Glomerular visceral epithelial cell (primary cell): Measurements from ENCODE around the gene TARS3.
A peak's percentile ranks its signal among the peaks of the same experiment; 100 is the strongest.

ENCODE experiments used
- DNase-seq: peaks from one replicate; pipeline ENCODE4 v3.0.0-alpha.2; 2016; ENCODE audit errors: extremely low spot score

Gene TARS3

DNA sequence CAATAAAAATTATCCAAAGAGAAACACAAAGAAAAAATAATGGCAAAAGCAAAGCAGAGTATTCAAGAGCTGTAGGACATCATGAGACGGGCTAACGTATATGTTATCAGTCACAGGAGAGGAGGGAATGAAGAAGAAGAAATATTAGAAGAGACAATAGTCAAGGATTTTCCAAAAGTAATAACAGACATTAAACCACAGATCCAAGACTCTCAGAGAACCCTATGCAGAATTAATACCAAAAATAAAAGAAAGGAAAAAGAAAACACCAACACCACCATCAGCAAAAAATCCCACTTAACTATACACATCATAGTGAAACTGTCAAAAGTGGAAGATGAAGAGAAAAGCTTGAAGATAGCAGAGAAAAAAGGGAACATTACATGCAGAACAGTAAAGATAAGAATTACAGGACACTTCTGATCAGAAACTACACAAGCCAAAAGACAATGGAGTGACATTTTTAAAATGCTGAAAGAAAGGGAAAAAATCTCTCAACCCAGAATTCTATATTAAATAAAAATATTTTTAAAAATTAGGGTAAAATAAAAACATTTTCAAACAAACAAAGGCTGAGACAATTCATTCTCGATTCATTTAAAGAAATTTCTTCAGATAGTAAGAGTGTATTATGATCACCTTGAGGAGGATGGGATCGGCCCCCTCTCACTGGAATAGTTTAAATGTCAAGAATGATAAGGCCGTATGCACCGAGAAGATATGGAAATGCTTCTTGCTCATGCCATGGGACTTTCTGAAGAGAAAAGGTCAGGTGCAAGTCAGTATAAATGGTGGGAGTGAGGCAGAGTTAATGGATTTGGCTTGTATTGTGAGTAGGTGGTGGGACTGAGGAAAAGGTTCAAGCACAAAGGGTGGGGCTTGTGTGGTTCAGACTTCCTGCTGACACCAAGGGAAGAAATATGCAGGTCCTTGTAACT is 100.6 kb downstream of the TARS3 start:
- DNase-seq, result no peak

GRCh38 chr15:101621961-101622360 is 102.3 kb downstream of the TARS3 start:
- no peak for DNase-seq

GRCh38 chr15:101620671-101621070 is 103.6 kb downstream of the TARS3 start:
- no peak for DNase-seq

DNA sequence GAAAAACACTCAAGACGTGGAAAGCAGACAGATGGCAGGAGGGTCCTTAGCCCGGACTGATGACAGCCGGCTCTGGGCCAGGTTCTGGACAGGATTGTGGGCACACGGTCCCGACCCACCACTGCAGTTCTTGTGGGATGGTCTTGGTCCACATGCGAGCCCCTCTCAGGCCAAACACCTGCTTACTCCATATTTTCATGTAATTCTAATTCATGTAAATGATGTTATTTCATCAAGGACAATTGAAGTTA is 104.7 kb downstream of the TARS3 start:
- no peak for DNase-seq

- DNase-seq, result no peak
Observed at GRCh38 chr15:101618851-101619614, 105.2 kb downstream of the TARS3 start.

- DNase-seq, result no peak
Observed at GRCh38 chr15:101618076-101618475, 106.2 kb downstream of the TARS3 start.

DNA sequence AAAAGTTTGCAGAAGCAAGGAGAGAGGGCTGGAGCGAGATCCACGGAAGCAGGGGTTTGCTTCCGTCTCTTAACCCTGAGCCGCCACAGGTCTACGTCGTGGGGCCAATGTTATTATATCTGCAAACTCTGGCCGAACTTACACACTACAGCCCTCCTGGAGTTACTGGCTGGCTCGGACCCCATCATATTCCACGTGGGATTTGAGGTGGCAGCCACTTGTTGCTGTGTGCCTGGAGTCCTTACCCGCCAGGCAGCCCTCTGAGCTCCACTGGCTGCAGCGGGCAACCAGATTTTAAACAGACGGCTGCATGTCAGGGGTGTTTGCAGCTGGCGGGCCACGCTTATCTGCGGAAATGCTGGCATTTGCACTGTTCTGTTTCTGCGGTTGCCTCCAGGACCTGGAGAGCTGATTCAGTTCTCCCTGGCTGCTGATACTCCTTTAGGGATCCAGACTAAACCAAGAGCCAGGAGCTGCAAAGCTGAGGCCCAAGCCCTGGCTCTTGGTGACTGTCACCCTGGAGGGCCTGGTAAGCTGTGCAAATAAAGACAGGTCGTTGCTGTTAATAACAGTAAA is 106.8 kb downstream of the TARS3 start:
- DNase-seq, result no peak

DNA sequence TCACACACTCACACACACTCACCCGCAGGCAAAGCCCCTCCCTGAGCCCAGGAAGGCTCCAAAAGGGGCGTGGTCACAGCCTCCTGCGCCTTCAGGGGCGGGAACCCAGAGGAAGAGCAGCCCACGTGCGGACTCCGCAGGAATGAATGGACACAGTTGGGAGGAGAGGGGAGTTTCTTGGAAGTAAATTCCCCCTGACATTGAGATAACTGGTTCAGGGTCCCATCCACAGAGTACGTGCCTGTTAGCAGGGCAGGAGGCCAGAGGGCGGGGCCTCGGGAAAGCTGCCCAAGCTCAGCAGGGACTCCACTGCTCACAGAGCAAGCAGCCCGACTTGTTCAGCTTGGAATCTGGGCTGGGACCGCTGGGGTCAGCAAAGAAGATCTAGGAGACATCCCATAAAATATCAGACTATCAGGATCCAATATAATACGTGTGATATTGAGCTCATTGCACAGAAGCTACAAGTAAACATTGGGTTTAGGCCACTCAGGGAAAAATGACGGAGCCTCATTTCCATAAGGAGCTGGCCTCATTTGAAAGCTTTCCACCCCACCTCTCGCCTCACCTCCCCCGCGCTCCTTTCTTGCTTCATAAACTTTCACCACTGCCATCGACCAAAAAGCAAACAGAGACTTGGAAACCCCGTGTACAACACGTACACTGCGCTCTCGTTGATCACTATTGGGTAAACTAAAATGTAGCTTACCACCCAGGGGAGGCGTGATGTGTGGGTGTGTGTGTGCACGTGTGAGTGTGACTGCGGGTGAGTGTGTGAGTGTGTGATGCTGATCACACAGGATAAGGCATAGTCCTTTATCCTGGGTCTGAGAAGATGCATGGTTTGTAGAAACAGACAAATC is 108.1 kb downstream of the TARS3 start:
- DNase-seq, result peak; percentile 13

DNA sequence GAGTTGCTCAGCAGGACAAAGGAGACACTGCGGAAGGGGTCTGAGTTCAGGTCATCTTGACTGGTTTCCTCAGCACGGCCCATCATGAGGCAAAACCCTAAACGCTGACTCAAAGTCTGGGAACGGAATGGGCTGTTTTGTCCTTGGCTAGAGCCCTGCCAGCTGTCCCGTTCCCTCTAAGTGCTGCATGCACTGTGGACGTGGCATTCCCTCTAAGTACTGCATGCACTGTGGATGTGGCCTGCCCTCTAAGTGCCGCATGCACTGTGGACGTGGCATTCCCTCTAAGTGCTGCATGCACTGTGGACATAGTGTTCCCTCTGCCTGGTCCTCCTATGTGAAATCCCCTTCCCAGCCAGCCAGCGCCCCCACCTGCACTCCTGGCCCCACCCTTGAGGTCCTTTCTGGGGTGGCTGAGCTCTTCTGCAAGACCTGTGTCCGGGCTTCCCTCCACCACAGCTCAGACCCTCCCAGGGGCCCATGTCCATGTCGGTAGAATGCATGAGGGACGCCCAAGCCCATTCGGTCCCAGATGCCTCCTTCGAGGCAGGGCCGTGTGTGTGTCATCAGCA is 108.8 kb downstream of the TARS3 start:
- no peak for DNase-seq

DNA sequence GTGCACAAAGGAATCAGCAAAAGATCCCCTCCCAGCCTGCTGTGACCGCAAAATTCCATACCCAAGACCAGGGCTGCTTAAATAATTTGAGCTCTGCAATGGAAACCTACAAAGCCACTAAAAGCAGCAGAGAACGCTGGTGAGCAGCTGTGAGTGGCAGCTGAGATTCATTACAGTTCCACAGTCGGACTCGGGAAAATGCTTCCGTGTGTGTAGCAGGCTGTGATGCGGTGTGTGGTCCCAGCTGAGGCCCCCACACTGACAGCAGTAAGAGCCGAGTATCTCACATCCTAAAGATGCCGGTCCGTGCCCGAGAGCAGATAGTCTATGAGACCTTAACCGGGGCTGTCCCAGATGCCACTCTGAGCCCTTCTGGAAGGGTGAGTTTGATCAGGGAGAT is 109.5 kb downstream of the TARS3 start:
- no peak for DNase-seq

DNA sequence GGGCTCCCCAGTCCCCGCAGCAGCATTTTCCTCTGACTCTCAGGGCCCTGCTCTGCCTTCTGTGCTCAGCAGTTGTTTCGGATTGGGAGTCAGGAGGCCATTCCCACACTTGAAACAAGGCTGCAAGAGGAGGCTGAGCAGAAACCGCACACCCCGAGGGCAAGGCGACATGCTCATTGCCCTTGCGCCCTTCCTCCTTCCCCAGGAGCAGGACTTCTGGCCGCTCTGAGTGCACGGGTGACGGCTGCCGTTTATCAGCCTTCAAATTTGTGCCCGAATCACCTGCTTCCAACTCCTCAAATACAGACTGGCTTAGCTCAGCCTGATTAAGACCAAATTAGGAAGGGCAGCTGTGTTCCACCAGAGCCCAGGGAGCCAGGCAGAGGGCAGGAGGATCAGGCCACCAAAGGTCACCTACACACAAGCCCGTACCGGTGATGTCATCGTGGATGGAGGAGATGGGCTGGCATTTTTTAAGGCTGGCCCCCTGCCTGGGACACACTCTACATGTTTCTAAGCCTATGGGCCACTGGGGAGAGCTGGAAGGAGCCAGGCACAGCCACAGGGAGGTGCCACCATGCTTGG is 110.2 kb downstream of the TARS3 start:
- no peak for DNase-seq

- DNase-seq, result peak; percentile 23
Observed at GRCh38 chr15:101613130-101614000, 110.9 kb downstream of the TARS3 start.

- DNase-seq, result no peak
Observed at GRCh38 chr15:101612676-101613075, 111.6 kb downstream of the TARS3 start.

DNA sequence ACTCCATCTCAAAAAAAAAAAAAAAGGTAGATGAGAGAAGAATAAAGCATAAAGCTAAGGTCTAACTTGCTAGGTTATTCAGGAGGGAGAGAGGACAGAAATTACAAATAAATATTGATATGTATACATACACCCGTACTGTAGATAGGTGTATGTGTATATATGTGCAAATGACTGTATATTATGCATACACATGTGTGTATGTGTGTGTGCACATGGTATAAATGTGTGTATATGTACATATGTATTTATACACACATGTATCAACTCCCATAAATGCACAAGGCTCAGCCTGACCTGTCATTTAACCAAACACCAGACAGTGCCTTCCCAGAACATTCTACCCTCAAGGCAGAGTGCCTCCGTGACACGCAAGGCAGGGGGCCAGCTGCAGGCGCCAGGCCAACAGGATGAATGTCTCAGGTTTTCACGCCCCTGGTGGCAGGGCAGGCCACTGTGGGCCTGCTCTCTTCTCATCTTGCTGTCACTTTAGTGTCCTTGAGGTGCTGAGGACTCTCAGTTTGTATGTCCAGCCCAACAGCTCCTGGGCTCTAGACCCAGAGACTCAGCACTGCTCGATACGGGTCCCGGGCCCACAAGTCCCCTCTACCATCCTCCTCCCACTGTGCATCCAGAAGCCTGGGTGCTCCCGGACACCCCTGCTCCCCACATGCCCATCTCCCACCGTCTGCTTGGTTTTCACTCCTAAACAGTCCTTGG is 112.5 kb downstream of the TARS3 start:
- no peak for DNase-seq

- DNase-seq, result no peak
Observed at GRCh38 chr15:101611007-101611406, 113.3 kb downstream of the TARS3 start.

DNA sequence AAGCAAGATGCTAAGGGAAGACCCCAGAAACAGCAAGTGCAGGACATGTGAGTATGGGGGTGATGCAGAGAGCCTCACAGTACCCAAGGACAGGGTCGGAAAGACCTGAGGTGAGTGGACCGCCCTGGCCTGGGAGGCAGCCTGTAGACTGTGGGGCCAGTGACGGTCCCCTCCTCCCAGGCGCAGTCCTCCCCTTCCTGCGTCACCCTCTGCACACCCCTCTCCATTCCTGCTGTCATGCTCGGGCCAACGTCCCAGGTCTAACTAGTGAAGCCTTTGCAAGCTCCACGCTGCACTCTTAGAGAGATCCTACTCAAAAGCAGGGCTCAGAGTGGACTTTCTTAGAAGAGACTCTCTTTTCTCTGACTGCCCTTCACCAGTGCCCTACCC is 113.7 kb downstream of the TARS3 start:
- DNase-seq, result no peak

DNA sequence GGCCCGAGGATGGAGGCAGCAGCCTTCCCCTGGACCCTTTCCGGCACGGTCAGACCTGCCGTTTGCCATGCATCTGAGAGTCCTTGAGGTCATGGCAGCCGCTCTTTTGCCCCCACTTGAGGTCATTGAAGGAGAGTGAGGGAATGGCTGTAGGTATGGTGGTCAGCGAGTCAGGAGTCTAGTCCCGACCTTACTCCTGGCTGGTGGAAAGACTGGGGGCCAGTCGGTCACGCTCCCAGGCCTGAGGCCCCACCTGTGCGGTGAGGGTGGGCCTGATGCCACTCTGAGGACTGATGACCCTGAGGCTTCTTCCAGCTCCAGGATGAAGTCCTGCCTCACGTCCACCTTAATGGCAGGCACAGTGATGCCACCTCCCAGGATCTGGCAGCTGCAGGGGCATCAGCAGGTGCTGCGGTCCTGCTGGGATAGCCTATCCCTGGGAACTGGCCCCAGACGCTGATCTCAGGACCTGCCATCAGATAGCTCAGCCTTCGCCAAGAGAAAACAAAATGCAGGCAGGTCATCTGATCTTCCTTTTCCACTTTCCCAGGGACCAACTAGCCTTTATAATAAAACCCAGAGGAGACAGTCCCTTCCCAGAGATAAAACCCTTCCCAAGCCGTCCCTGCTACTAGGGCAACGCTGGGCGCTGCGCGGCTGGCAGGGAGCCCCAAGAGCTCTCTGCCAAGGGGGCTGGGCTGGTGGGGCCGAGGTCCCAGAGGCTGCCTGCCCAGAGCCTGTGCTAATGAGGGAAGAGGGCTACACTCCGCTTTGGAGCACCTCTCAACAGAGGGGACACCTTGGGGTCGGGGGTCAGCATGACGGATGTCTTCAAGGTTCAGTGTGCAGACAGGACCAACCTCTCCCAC is 114.3 kb downstream of the TARS3 start:
- DNase-seq, result no peak

DNA sequence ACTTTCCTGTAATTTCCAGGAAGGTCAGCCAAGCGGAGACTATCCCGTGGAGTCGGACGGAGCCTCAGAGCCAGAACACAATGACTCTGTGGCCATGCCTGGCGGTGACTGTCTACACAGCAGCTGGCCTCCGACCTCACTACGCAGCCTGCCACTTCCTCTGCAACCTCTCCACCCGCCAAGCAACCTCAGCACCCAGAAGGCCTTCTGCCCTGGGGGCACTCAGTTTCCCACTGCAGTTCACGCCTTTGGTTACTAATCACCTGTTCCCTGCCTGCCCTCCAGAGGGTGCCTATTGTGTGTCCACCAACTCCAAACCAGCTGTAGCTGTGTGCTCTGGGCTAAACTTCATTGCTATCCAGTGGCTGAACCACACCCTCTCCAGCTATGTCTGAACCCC is 116.1 kb downstream of the TARS3 start:
- no peak for DNase-seq

DNA sequence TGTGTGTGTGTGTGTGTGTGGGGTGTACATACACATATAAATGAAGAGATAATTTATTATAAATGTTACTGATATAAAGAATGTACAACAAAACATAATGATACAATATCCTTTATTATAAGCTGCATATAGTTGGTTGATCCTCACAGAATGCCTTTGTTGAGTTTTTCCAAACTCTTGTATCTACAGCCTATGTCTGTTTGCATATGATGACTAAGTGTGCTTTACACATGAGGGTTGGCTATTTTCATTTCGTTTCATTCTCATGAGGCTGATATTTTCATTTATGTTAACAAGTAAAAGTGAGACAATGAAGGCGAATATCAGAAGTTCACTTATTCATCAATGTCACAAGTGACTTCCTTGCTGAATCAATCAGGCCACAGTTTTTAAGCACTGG is 117.2 kb downstream of the TARS3 start:
- no peak for DNase-seq
